ENCODE results near the gene STK4. TPM values are rescaled to one million over a fixed set of nuclear protein-coding genes. Genes with fewer than 3 reads are reported as not detected.

The STK4 gene
- total RNA-seq, 2 experiments from 2014 or later, result 265 to 277 TPM

DNA sequence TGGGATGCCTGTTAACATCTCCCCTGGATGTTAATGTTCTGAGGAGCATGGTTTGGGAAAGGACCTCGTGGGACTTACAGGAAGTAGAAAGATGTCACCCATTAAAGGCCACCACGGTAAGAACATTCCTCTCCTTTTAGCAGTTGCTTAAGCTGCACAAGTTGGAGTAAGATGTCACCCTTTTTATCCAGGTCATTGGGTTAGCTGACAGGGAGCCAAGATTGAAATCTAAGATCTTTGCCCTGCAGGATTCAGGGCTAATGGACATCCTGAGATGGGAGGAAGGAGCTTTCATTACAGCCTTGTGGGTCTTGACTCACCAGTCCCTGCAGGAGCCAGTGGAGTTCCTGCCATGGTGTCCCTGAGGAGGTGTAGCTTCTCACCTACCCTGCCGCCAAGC is 34.4 kb upstream of the STK4 start:
- peaks cover 11% of the 10 kb centered on the region for H3K36me3 Mint-ChIP-seq (ENCODE audit: low read depth)

GRCh38 chr20:44932916-44933315 is 33.4 kb upstream of the STK4 start:
- Histone ChIP-seq H3K4me3 (ENCODE audit: low read length) (no peak overlapping the region), H3K9me3 (ENCODE audit: control insufficient read depth in 1 of 2, insufficient read depth in 1 of 2, low read length in 2 of 2) (no peaks in the 10 kb centered on the region), H3K36me3 (ENCODE audit: insufficient read depth, low read length) (peaks cover 28% of the 10 kb centered on the region), H3K27ac (ENCODE audit: low read depth in 1 of 2, low read length in 2 of 2) (no peak overlapping the region), H3K27me3 (ENCODE audit: control insufficient read depth in 1 of 2, insufficient read depth in 2 of 2, low read length in 2 of 2) (no peaks in the 10 kb centered on the region), H3K4me1 (ENCODE audit: insufficient read depth, low read length) (no peaks in the 10 kb centered on the region)
- Mint-ChIP-seq H3K9me3 (no peaks in the 10 kb centered on the region), H3K27me3 (no peaks in the 10 kb centered on the region), H3K4me1 (ENCODE audit: low read depth) (no peaks in the 10 kb centered on the region), H3K27ac (no peak overlapping the region), H3K4me3 (no peak overlapping the region), H3K36me3 (ENCODE audit: low read depth) (peaks cover 21% of the 10 kb centered on the region)
- ChIA-PET POLR2A (no interaction called here), CTCF (no interaction called here)
- intact Hi-C loops (cut with DNase I, micrococcal nuclease), result no loop called here
- no peak for ATAC-seq (ENCODE audit: poor library complexity)
- no peak for DNase-seq
- TF ChIP-seq, protein P1, sequence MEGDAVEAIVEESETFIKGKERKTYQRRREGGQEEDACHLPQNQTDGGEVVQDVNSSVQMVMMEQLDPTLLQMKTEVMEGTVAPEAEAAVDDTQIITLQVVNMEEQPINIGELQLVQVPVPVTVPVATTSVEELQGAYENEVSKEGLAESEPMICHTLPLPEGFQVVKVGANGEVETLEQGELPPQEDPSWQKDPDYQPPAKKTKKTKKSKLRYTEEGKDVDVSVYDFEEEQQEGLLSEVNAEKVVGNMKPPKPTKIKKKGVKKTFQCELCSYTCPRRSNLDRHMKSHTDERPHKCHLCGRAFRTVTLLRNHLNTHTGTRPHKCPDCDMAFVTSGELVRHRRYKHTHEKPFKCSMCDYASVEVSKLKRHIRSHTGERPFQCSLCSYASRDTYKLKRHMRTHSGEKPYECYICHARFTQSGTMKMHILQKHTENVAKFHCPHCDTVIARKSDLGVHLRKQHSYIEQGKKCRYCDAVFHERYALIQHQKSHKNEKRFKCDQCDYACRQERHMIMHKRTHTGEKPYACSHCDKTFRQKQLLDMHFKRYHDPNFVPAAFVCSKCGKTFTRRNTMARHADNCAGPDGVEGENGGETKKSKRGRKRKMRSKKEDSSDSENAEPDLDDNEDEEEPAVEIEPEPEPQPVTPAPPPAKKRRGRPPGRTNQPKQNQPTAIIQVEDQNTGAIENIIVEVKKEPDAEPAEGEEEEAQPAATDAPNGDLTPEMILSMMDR (IDR thresholded peaks at IDR 0.05), result no peak

More for the DNA sequence above, 34.4 kb upstream of the STK4 start:
- Histone ChIP-seq H3K9me3 (ENCODE audit: control insufficient read depth in 1 of 2, insufficient read depth in 1 of 2, low read length in 2 of 2) (no peaks in the 10 kb centered on the region), H3K36me3 (ENCODE audit: insufficient read depth, low read length) (peaks cover 22% of the 10 kb centered on the region), H3K27me3 (ENCODE audit: control insufficient read depth in 1 of 2, insufficient read depth in 2 of 2, low read length in 2 of 2) (no peaks in the 10 kb centered on the region), H3K4me3 (ENCODE audit: low read length) (no peak overlapping the region), H3K27ac (ENCODE audit: low read depth in 1 of 2, low read length in 2 of 2) (no peak overlapping the region), H3K4me1 (ENCODE audit: insufficient read depth, low read length) (no peaks in the 10 kb centered on the region)
- POLR2A ChIA-PET, result no interaction called here
- CTCF ChIA-PET, result no interaction called here
- H3K4me1 Mint-ChIP-seq (ENCODE audit: low read depth), result no peaks in the 10 kb centered on the region
- H3K4me3 Mint-ChIP-seq, result no peak overlapping the region
- no peak for DNase-seq
- H3K27ac Mint-ChIP-seq, result no peak overlapping the region
- TF ChIP-seq, protein P1 (IDR thresholded peaks at IDR 0.05), result no peak
- H3K27me3 Mint-ChIP-seq, result no peaks in the 10 kb centered on the region
- intact Hi-C loops (cut with DNase I, micrococcal nuclease), result no loop called here
- no peak for ATAC-seq (ENCODE audit: poor library complexity)
- no peaks in the 10 kb centered on the region for H3K9me3 Mint-ChIP-seq

GRCh38 chr20:44936510-44936909 is 29.8 kb upstream of the STK4 start:
- H3K9me3 ChIP-seq (ENCODE audit: control insufficient read depth in 1 of 2, insufficient read depth in 1 of 2, low read length in 2 of 2), result no peaks in the 10 kb centered on the region
- H3K9me3 Mint-ChIP-seq, result no peaks in the 10 kb centered on the region
- ATAC-seq (ENCODE audit: poor library complexity), result no peak
- H3K4me3 ChIP-seq (ENCODE audit: low read length), result no peak overlapping the region
- no peak overlapping the region for H3K27ac ChIP-seq (ENCODE audit: low read depth in 1 of 2, low read length in 2 of 2)
- DNase-seq, result no peak
- intact Hi-C loops (cut with DNase I, micrococcal nuclease), result loop anchor here in 1 of 2 experiments (5.0 kb wide), 1 partner anchor 161 kb away; no protein-coding TSS in a partner anchor
- ChIA-PET POLR2A (no interaction called here), CTCF (no interaction called here)
- TF ChIP-seq, protein P1 (IDR thresholded peaks at IDR 0.05), result no peak
- no peaks in the 10 kb centered on the region for H3K4me1 Mint-ChIP-seq (ENCODE audit: low read depth)
- H3K27me3 Mint-ChIP-seq, result no peaks in the 10 kb centered on the region
- H3K36me3 Mint-ChIP-seq (ENCODE audit: low read depth), result peaks cover 52% of the 10 kb centered on the region
- no peaks in the 10 kb centered on the region for H3K27me3 ChIP-seq (ENCODE audit: control insufficient read depth in 1 of 2, insufficient read depth in 2 of 2, low read length in 2 of 2)
- no peak overlapping the region for H3K27ac Mint-ChIP-seq
- H3K4me3 Mint-ChIP-seq, result no peak overlapping the region
- no peaks in the 10 kb centered on the region for H3K4me1 ChIP-seq (ENCODE audit: insufficient read depth, low read length)
- H3K36me3 ChIP-seq (ENCODE audit: insufficient read depth, low read length), result peaks cover 51% of the 10 kb centered on the region

Measured in CD4-positive, alpha-beta T cell (primary cell).